Central memory CD8-positive, alpha-beta T cell (primary cell): Measurements from ENCODE around the gene CASP6.

Experiments used
- ATAC-seq: fragments of 150-1000 bp; cut with Tn5 transposase; replicated peaks from 2 replicates; pipeline ENCODE4 v1.10.0; 2022; ENCODE audit warnings: mild to moderate bottlenecking, moderate FRiP score, moderate number of reproducible peaks; ENCODE audit not compliant: poor library complexity, severe bottlenecking; ENCODE audit errors: extremely low read depth
- DNase-seq, 2 donors: peaks; one replicate each; pipeline ENCODE4 v3.0.0; 2021; ENCODE audit warnings: low spot score in 2 of 2
- H3K27ac Mint-ChIP-seq: one replicate; pipeline ENCODE4 v1.8.0; 2022; ENCODE audit warnings: low read depth, mild to moderate bottlenecking, moderate library complexity, mixed read lengths
- H3K27me3 Mint-ChIP-seq: one replicate; pipeline ENCODE4 v1.8.0; 2022; ENCODE audit warnings: mixed read lengths
- H3K36me3 Mint-ChIP-seq: one replicate; pipeline ENCODE4 v1.8.0; 2022; ENCODE audit warnings: mild to moderate bottlenecking, moderate library complexity, mixed read lengths; ENCODE audit not compliant: insufficient read depth
- H3K4me1 Mint-ChIP-seq: one replicate; pipeline ENCODE4 v1.8.0; 2022; ENCODE audit warnings: mixed read lengths
- H3K4me3 Mint-ChIP-seq: one replicate; pipeline ENCODE4 v1.8.0; 2022; ENCODE audit warnings: mild to moderate bottlenecking, moderate library complexity, mixed read lengths
- H3K9me3 Mint-ChIP-seq: one replicate; pipeline ENCODE4 v1.8.0; 2022; ENCODE audit warnings: mixed read lengths

The CASP6 gene

GRCh38 chr4:109702950-109703663 lies at the start of gene CASP6:
CASP6 (minus strand) TSS chr4:109703445; CDS start chr4:109703395, 50 bp downstream.
- H3K9me3 Mint-ChIP-seq = no peaks in the 10 kb centered on the region
- H3K27me3 Mint-ChIP-seq = no peaks in the 10 kb centered on the region
- peak within 1 kb of the TSS; percentile 94 for H3K27ac Mint-ChIP-seq
- H3K36me3 Mint-ChIP-seq = peaks cover 12% of the 10 kb centered on the region
- peak; percentile 95 for ATAC-seq
- peak; percentile 62 to 63 for DNase-seq
- H3K4me3 Mint-ChIP-seq = peak within 1 kb of the TSS; percentile 90
- H3K4me1 Mint-ChIP-seq = peaks cover 44% of the 10 kb centered on the region

- Mint-ChIP-seq H3K9me3 (no peaks in the 10 kb centered on the region), H3K27me3 (no peaks in the 10 kb centered on the region), H3K4me3 (no peak overlapping the region), H3K36me3 (no peaks in the 10 kb centered on the region), H3K27ac (no peak overlapping the region), H3K4me1 (no peaks in the 10 kb centered on the region)
- ATAC-seq (no peak), DNase-seq (no peak)
Measured at GRCh38 chr4:109752525-109752924, 49.3 kb upstream of the CASP6 start.

GRCh38 chr4:109751852-109752251 lies 48.6 kb upstream of the CASP6 start:
- H3K9me3 Mint-ChIP-seq = no peaks in the 10 kb centered on the region
- DNase-seq (no peak), ATAC-seq (no peak)
- H3K4me3 Mint-ChIP-seq = no peak overlapping the region
- no peaks in the 10 kb centered on the region for H3K4me1 Mint-ChIP-seq
- no peak overlapping the region for H3K27ac Mint-ChIP-seq
- H3K27me3 Mint-ChIP-seq = no peaks in the 10 kb centered on the region
- no peaks in the 10 kb centered on the region for H3K36me3 Mint-ChIP-seq

GRCh38 chr4:109750652-109751244 lies 47.5 kb upstream of the CASP6 start:
- no peak overlapping the region for H3K4me3 Mint-ChIP-seq
- H3K27me3 Mint-ChIP-seq = no peaks in the 10 kb centered on the region
- no peak overlapping the region for H3K27ac Mint-ChIP-seq
- H3K4me1 Mint-ChIP-seq = no peaks in the 10 kb centered on the region
- ATAC-seq = no peak
- H3K9me3 Mint-ChIP-seq = no peaks in the 10 kb centered on the region
- DNase-seq = no peak
- H3K36me3 Mint-ChIP-seq = no peaks in the 10 kb centered on the region

GRCh38 chr4:109749388-109750082 lies 46.3 kb upstream of the CASP6 start:
- no peak overlapping the region for H3K27ac Mint-ChIP-seq
- no peak for DNase-seq
- no peaks in the 10 kb centered on the region for H3K36me3 Mint-ChIP-seq
- H3K4me1 Mint-ChIP-seq = no peaks in the 10 kb centered on the region
- ATAC-seq = no peak
- H3K9me3 Mint-ChIP-seq = no peaks in the 10 kb centered on the region
- H3K4me3 Mint-ChIP-seq = no peak overlapping the region
- no peaks in the 10 kb centered on the region for H3K27me3 Mint-ChIP-seq

- Mint-ChIP-seq H3K27ac (no peak overlapping the region), H3K4me3 (no peak overlapping the region), H3K4me1 (no peaks in the 10 kb centered on the region), H3K36me3 (no peaks in the 10 kb centered on the region), H3K9me3 (no peaks in the 10 kb centered on the region), H3K27me3 (no peaks in the 10 kb centered on the region)
- DNase-seq (no peak), ATAC-seq (no peak)
Measured at GRCh38 chr4:109748114-109748513, 44.9 kb upstream of the CASP6 start.

GRCh38 chr4:109746728-109747127 lies 43.5 kb upstream of the CASP6 start:
- H3K4me3 Mint-ChIP-seq = no peak overlapping the region
- H3K9me3 Mint-ChIP-seq = no peaks in the 10 kb centered on the region
- no peak for DNase-seq
- no peak overlapping the region for H3K27ac Mint-ChIP-seq
- no peaks in the 10 kb centered on the region for H3K4me1 Mint-ChIP-seq
- no peak for ATAC-seq
- H3K36me3 Mint-ChIP-seq = no peaks in the 10 kb centered on the region
- no peaks in the 10 kb centered on the region for H3K27me3 Mint-ChIP-seq

GRCh38 chr4:109745830-109746229 lies 42.6 kb upstream of the CASP6 start:
- H3K36me3 Mint-ChIP-seq = no peaks in the 10 kb centered on the region
- H3K27ac Mint-ChIP-seq = no peak overlapping the region
- no peak overlapping the region for H3K4me3 Mint-ChIP-seq
- H3K27me3 Mint-ChIP-seq = no peaks in the 10 kb centered on the region
- no peak for ATAC-seq
- H3K4me1 Mint-ChIP-seq = no peaks in the 10 kb centered on the region
- DNase-seq = no peak
- H3K9me3 Mint-ChIP-seq = no peaks in the 10 kb centered on the region

GRCh38 chr4:109739547-109739946 lies 36.3 kb upstream of the CASP6 start:
- Mint-ChIP-seq H3K4me1 (no peaks in the 10 kb centered on the region), H3K36me3 (no peaks in the 10 kb centered on the region), H3K9me3 (no peaks in the 10 kb centered on the region), H3K27ac (no peak overlapping the region), H3K27me3 (no peaks in the 10 kb centered on the region), H3K4me3 (no peak overlapping the region)
- ATAC-seq (no peak), DNase-seq (no peak)

- no peak for DNase-seq
- Mint-ChIP-seq H3K36me3 (no peaks in the 10 kb centered on the region), H3K27me3 (no peaks in the 10 kb centered on the region), H3K27ac (no peak overlapping the region), H3K9me3 (no peaks in the 10 kb centered on the region), H3K4me1 (no peaks in the 10 kb centered on the region), H3K4me3 (no peak overlapping the region)
- ATAC-seq = no peak
Measured at GRCh38 chr4:109738104-109738872, 35.0 kb upstream of the CASP6 start.

GRCh38 chr4:109735566-109736365 lies 32.5 kb upstream of the CASP6 start:
- H3K27ac Mint-ChIP-seq = no peak overlapping the region
- DNase-seq (no peak), ATAC-seq (no peak)
- no peaks in the 10 kb centered on the region for H3K27me3 Mint-ChIP-seq
- no peaks in the 10 kb centered on the region for H3K4me1 Mint-ChIP-seq
- no peak overlapping the region for H3K4me3 Mint-ChIP-seq
- H3K9me3 Mint-ChIP-seq = no peaks in the 10 kb centered on the region
- H3K36me3 Mint-ChIP-seq = no peaks in the 10 kb centered on the region

GRCh38 chr4:109733728-109734127 lies 30.5 kb upstream of the CASP6 start:
- Mint-ChIP-seq H3K9me3 (no peaks in the 10 kb centered on the region), H3K36me3 (no peaks in the 10 kb centered on the region), H3K4me1 (no peaks in the 10 kb centered on the region), H3K27ac (no peak overlapping the region), H3K27me3 (no peaks in the 10 kb centered on the region), H3K4me3 (no peak overlapping the region)
- ATAC-seq (no peak), DNase-seq (no peak)
